Measurements from ENCODE around the gene NAA25.
"Not testable (repeated sequence)": the region's sequence is repeated elsewhere in the genome, so short reads cannot be mapped to it uniquely, and the experiment has no call there.

NAA25 gene

GRCh38 chr12:112112409-112113133 lies 4.0 kb upstream of the NAA25 start:
- Histone ChIP-seq H3K27me3 (no peaks in the 10 kb centered on the region), H3K4me1 (peaks cover 4% of the 10 kb centered on the region; the same call in 1 of the 2 replicates), H3K9me3 (no peaks in the 10 kb centered on the region), H3K4me3 (ENCODE audit: low read depth, low read length) (no peak overlapping the region), H3K36me3 (peaks cover 5% of the 10 kb centered on the region; the same call in 1 of the 2 replicates)
- no peak for DNase-seq
- no peak for TF ChIP-seq CTCF (IDR thresholded peaks at IDR 0.05; ENCODE audit: low read depth, low read length)

- Histone ChIP-seq H3K4me3 (ENCODE audit: low read depth, low read length) (no peak overlapping the region), H3K36me3 (peaks cover 6% of the 10 kb centered on the region; the same call in 1 of the 2 replicates), H3K27me3 (no peaks in the 10 kb centered on the region), H3K4me1 (peaks cover 2% of the 10 kb centered on the region), H3K9me3 (no peaks in the 10 kb centered on the region)
- DNase-seq: no peak
- TF ChIP-seq CTCF (IDR thresholded peaks at IDR 0.05; ENCODE audit: low read depth, low read length): no peak
Observed at GRCh38 chr12:112111931-112112330, 3.3 kb upstream of the NAA25 start.

DNA sequence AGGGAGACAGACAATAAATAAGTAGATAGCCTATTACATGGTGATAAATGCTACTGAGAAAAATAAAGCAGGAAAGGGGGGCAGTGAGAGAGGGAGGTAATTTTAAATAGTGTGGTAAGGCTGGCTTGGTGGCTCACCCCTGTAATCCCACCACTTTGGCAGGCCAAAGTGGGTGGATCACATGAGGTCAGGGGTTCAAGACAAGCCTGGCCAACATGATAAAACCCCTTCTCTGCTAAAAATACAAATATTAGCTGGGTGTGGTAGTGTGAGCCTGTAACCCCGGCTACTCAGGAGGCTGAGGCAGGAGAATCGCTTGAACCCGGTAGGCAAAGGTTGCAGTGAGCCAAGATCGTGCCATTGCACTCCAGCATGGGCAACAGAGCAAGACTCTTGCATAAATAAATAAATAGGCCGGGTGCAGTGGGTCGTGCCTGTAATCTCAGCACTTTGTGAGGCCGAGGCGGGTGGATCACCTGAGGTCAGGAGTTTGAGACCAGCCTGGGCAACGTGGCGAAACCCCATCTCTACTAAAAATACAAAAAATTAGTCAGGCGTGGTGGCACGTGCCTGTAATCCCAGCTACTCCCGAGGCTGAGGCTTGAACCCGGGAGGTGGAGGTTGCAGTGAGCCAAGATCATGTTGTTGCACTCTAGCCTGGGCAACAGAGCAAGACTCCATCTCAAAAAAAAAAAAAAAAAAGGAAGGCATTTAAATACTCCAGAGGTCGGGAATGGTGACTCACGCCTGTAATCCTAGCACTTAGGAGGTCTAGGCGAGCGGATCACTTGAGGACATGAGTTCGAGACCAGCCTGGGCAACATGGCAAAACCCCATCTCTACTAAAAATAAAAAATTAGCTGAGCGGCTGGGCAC lies 2.4 kb upstream of the NAA25 start:
- not testable (repeated sequence) for H3K27me3 ChIP-seq; H3K36me3 ChIP-seq; H3K4me3 ChIP-seq (ENCODE audit: low read depth, low read length); H3K4me1 ChIP-seq; H3K9me3 ChIP-seq; DNase-seq

DNA sequence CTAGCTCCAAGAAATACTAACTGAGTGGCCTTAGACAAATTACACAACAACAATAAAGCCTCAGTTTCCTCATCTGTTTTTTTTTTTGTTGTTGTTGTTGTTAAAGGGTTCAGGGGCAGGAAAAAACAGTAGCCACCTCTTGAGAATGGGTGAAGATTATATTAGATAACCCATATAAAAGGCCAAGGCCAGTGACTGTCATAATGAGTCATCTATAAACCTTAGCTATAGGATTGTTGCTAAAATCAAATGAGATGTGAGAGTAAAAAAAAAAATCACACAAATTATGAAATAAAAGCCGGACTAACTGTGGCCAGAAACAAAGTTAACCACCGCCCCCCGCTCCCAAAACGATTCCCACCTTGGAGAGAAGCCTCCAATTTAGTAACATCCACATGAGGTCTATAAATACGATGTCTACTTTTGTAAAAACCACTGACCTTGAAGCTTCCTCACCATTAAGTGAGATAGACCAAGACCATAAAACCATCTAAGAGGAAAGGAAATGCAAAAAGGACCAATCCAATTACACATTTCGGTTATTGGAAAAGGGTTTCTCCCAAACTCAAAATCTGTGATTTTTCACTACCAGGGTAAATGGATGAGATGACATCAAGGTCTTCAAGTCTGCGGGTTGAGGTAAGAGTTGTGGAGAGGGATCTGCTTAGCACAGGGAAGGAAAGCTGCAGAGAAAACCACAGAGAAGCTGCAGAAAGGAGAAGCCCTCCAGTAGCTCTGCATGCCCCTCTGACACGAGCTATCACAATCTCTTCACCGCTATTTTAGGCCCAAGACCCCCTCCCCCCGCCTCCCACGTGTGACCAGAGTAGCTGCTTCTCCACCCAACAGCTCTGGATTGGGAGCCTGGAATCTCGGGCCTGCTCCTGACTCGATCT lies 1.0 kb downstream of the NAA25 start:
- H3K4me1 ChIP-seq: no peaks in the 10 kb centered on the region; the same call in 1 of the 2 replicates
- H3K36me3 ChIP-seq: peaks cover 33% of the 10 kb centered on the region
- no peak for TF ChIP-seq CTCF (IDR thresholded peaks at IDR 0.05; ENCODE audit: low read depth, low read length)
- no peaks in the 10 kb centered on the region for H3K27me3 ChIP-seq
- H3K9me3 ChIP-seq: no peaks in the 10 kb centered on the region
- peak overlapping the region; percentile 89 for H3K4me3 ChIP-seq (ENCODE audit: low read depth, low read length)
- DNase-seq: peak; percentile 68

DNA sequence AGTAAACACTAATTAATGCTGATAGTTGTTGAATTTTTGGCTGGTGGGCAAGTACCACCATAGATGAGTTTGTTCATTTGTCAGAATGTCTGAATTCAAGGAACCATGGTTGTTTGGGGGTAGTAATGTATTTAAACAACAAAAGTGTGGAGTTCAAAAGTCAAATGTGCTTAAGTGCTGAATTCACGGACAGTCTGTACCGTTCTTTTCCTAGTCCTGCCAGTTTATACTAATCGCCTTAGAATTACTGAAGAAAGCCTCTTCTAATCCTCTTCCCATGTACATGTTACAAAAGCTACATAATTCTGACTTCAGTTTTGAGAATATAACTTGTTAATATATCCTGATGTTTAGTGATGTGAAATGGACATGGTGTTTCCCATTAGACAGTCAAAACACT lies 2.7 kb downstream of the NAA25 start:
- TF ChIP-seq CTCF (IDR thresholded peaks at IDR 0.05; ENCODE audit: low read depth, low read length): no peak
- DNase-seq: no peak
- Histone ChIP-seq H3K4me3 (ENCODE audit: low read depth, low read length) (no peak overlapping the region), H3K9me3 (no peaks in the 10 kb centered on the region), H3K27me3 (no peaks in the 10 kb centered on the region), H3K36me3 (peaks cover 46% of the 10 kb centered on the region), H3K4me1 (no peaks in the 10 kb centered on the region; the same call in 1 of the 2 replicates)

Data from BE2C (cell line).